HG02759 (cell line): Measurements from ENCODE around the gene IL17RA.

Experiments
- ATAC-seq: cut with Tn5 transposase; IDR thresholded peaks from one replicate; pipeline ENCODE4 v1.9.1; 2021; ENCODE audit warnings: mild to moderate bottlenecking, moderate library complexity; ENCODE audit not compliant: unreplicated experiment

IL17RA gene

DNA sequence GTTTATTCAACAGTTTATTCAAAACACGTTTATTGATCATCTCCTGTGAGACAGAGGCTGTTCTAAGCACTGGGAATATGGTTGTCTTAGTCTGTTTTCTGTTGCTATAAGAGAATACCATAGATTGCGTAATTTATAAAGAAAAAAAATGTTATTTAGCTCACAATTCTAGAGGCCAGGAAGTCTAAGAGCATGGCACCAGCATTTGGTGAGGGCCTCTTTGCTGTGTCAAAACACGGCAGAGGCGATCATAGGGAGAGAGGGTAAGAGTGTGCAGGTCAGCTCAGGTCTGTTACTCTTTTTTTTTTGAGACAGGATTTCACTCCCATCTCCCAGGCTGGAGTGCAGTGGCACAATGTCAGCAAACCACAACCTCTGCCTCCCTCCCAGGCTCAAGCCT lies 5.2 kb upstream of the IL17RA start:
- no peak for ATAC-seq

DNA sequence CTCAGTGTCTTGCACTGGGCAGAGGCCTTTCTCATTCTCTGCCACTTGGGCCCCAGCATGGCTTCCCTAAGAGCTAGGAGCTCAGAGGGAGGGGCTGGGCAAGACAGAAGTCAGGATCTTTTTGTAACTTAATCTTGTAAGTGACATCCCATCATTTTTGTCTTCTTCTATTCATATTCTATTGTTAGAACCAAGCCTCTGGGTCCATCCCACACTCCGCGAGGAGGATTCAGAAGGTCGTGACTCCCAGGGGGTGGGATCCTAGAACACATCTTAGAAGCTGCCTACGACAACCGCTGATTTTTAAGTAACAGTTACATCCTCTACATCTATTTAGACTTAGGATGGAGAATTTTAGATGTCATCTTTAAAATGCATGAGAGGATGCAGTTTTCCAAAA lies 1.5 kb upstream of the IL17RA start:
- ATAC-seq = no peak

GRCh38 chr22:17083811-17084441 lies 874 bp upstream of the IL17RA start:
- ATAC-seq = no peak

GRCh38 chr22:17085277-17086181 lies 729 bp downstream of the IL17RA start:
- ATAC-seq = peak; percentile 20

DNA sequence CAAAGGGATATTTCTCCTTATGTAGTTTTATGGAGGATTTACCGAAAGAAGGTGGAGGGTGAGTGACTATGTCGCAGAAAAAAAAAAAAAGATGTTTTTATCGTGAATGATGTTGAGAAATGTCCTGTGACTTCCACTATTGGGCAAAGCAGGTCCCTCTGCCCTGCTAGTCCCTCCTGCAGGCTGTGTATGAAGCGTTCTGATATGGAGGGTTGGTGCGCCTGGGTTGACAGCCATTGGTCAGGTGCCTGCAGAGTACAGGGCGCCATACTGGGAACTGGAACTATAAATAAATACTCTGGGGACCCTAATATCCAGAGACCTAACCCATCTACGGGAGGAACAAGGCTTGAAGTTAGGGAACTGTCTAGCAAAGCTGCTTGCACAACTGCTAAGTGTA lies 1.5 kb downstream of the IL17RA start:
- no peak for ATAC-seq

DNA sequence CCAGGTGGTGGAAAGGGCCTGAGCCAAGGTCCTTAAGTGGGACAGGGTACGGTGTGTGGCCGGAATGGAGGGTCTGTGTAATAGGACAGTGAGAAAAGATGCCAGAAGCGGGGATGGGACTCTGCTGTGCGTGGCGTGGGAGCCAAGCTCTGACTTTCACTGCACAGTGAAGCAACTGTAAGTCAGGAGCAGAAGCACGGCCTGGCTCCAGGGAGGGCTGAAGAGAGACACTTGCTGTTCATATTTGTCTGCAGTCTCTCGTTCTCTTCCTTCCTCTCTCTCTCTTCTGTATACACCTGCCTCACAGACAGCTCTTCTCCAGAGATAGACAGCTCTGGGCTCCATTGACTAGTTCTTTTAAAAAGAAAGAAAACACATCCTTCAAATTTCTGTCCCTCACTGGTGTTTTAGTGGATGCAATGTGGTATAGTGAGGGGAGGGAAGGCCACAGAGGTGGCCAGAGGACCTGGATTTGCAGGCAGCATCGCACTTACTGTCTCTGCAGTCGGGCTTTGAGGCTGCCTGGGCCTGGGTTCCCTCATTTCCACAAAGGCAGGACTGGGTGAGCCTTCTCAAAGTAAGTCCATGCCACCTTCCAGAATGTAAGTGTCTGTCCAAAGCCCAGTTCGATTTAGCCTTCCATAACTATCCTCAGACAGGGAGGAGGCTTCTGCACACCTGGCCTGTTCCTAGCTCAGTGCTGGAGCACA lies 2.1 kb downstream of the IL17RA start:
- ATAC-seq = no peak

- peak; percentile 42 for ATAC-seq
These were observed 2.8 kb downstream of the IL17RA start for GRCh38 chr22:17087498-17088131.

- no peak for ATAC-seq
These were observed 5.8 kb downstream of the IL17RA start for GRCh38 chr22:17090550-17090949.

DNA sequence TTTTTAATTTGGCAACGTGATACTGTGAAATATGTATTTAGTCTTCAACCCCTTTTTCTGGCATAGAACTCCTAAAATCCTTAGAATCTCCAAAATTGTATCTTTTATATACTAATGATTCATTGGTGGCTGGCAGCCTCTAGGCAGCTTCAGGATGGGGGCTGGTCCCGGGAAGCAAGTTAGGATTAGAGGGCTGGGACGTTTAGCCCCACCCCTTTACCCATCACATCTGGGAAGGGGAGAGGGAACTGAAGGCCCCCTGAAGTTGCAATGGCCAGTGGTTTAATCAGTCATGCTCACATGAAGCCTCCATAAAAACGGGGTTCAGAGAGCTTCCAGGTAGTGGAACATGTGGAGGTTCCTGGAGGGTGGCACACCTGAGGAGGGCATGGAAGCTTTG lies 7.1 kb downstream of the IL17RA start:
- no peak for ATAC-seq

DNA sequence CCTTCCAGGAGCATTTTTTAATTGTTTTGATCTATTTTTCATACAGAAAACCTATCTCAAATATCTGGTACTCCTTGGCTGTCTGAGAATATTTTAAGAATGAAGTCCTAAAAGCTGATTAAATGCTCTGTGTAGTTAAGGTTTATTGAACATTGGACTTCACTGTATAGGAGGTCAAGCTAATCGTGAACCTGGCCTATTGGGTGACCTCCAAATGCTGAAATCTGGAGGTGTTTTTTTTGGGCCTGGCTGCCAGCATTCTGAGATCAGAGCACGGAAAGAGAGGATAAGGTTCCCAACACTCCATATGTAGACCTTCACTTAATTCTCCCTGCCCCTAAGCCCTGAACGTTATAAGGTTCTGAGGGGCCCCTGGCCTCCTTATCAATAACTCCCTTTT lies 8.3 kb downstream of the IL17RA start:
- ATAC-seq = no peak

DNA sequence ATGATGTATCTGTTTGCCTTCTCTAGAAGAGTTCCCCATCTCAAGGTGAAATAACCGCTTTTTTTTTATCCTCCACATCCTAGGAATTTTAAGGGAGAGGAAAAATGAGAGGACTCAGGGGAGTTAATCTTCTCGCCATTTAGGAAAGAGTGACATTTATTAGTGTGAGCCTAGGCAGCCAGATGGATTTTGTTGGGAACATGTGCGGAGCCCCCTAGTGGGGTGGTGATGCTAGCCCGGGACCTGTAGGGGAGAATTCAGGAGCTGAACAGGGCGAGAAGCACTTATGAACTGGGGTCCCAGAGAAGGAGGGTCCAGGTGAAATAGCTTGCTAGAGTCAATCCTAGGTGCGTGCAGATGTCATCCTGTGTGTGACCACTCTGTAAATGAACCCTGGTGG lies 10.7 kb downstream of the IL17RA start:
- no peak for ATAC-seq

DNA sequence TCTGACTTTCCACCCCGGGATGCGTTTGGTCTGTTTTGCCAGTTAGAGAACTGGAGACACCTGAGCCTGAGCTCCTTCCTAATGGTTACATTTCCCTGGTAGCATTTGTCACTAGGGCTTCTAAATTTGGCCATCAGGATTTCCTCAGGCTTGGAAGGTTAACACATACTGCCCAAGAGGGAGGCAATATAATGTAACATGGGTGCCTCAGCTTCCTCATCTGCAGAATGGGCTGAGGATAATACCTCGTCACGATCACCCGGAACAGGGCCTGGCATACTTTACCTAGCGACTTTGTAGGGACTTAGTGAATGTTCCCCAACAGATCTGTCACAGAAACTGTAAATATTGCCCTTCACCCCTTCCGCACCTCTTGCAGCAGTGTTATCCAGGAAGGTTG lies 11.3 kb downstream of the IL17RA start:
- ATAC-seq = no peak

- no peak for ATAC-seq
These were observed 12.3 kb downstream of the IL17RA start for GRCh38 chr22:17097062-17097461.

DNA sequence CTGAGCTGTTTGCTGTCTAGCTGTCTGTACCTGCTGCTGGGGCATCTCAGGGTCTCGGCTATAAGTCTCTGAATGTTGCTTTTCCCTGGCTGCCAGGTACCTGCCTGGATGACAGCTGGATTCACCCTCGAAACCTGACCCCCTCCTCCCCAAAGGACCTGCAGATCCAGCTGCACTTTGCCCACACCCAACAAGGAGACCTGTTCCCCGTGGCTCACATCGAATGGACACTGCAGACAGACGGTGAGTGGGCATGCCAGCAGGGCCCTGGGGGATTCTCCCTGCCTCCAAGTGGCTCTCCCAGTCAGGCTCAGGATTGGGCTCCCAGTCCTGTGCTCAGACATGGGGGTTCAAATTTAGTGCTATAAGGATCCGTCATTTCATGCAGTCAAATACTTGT lies 12.9 kb downstream of the IL17RA start:
- no peak for ATAC-seq

- ATAC-seq = no peak
These were observed 13.6 kb downstream of the IL17RA start for GRCh38 chr22:17098379-17098819.

- ATAC-seq = no peak
These were observed 15.8 kb downstream of the IL17RA start for GRCh38 chr22:17100621-17101020.

DNA sequence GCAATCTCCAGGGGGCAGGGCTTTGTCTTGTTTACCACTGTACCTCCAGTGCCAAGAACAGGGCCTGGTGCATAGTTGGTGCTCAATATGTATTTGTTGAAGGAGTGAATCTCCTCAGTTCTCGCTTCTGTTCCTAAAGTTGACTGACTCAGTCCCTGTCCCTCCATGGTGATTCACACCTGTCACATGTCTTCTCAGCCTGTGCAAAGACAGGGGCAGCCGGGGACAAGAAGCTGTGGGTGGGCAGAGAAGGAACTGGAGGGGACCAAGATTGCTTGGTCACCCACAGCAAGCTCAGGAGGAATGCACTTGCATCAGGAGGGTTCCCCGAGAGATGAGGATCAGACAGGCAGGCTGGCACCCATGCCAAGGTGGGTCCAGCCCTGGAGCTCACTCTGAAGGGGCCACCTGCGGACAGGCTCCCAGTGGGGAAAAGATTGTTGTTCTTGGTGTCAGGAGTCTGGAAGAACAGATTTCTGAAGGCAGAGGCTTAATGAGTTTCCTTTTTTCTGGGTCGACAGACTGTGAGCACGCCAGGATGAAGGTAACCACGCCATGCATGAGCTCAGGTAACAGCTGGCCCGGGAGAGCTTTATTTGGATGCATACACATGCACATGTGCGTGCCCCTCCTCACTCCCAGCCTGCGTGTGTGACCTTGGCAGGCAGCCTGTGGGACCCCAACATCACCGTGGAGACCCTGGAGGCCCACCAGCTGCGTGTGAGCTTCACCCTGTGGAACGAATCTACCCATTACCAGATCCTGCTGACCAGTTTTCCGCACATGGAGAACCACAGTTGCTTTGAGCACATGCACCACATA lies 16.9 kb downstream of the IL17RA start:
- no peak for ATAC-seq

DNA sequence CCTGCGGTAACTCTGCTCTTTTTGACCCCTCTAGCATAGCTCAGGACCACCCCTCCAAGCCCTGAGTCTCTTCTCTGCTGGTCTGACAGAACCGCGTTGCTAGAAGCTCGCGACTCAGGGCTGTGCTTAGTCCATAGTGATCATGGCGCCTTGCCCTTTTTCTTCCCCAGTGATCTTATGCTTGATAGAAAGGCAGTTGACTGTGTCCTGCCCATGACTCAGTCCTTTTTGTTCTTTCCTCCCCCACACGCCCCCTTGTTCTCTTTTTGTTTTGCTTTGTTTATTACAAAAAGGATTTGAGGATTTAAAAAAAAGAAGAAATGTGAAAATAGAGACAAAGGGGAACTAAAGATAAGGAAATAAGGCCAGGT lies 17.5 kb downstream of the IL17RA start:
- no peak for ATAC-seq

- no peak for ATAC-seq
These were observed 18.6 kb downstream of the IL17RA start for GRCh38 chr22:17103351-17103750.

DNA sequence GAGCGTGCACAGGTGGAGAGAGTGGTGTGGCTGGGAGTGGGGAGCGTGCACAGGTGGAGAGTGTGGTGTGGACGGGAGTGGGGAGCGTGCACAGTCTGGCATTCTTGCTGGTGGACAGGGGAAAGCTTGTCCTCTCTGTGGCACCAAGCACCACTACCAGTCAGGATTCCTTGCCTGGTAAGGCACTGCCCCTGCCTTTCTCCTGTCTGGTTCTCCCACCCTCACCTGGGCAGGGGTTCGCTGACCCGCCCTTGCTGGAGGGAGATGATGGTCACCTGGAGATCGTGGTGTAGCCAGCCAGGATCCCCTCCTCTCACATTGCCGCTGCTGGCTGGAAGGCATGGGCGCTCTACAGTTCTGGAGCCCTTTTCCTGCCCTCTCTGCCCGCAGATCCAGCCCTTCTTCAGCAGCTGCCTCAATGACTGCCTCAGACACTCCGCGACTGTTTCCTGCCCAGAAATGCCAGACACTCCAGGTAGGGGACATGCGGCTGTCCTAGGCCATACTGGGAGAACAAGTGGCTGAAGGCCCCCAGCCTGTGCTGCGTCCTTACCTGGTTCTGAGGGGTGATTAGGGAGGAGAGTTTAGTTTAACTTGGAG lies 19.6 kb downstream of the IL17RA start:
- no peak for ATAC-seq
